ENCODE measurements around the gene GSTO2. TPM values are rescaled to one million over a fixed set of nuclear protein-coding genes. Genes with fewer than 3 reads are reported as not detected.

Gene GSTO2
- total and polyA plus RNA-seq, 2 experiments from 2014 or later = 30.7 to 49.8 TPM

- TF ChIP-seq ZNF462 (CRISPR knock-in tag; IDR thresholded peaks at IDR 0.05) = no peak
Measured at GRCh38 chr10:104223304-104223703, 45.7 kb upstream of the GSTO2 start (continued).

- DNase-seq (ENCODE audit: low spot score) (no peak), ATAC-seq (no peak)
- Histone ChIP-seq H3K27me3 (ENCODE audit: insufficient read depth) (no peaks in the 10 kb centered on the region), H2AFZ (no peak overlapping the region), H3K27ac (ENCODE audit: low read depth) (no peak overlapping the region), H3K4me2 (no peak overlapping the region), H4K20me1 (replicated peaks; ENCODE audit: insufficient read depth) (no peaks in the 10 kb centered on the region), H3K36me3 (ENCODE audit: insufficient read depth) (no peaks in the 10 kb centered on the region), H3K9me2 (ENCODE audit: insufficient read depth) (no peaks in the 10 kb centered on the region), H3K79me2 (replicated peaks; ENCODE audit: insufficient read depth) (no peaks in the 10 kb centered on the region), H3K4me1 (ENCODE audit: insufficient read depth) (peaks cover 11% of the 10 kb centered on the region), H3F3A (replicated peaks; ENCODE audit: low read depth) (0 out of 2 replicates have a peak, but pooled peaks cover 3% of the 10 kb centered on the region), H3K4me3 (no peak overlapping the region)
- Mint-ChIP-seq H3K9me3 (peaks cover 9% of the 10 kb centered on the region; the same call in 2 of the 3 replicates), H3K4me1 (peaks cover 5% of the 10 kb centered on the region; the same call in 1 of the 3 replicates), H3K36me3 (ENCODE audit: low read depth) (0 out of 3 replicates have a peak, but pooled peaks cover 5% of the 10 kb centered on the region), H3K27me3 (ENCODE audit: insufficient read depth, low read depth, poor library complexity) (no peaks in the 10 kb centered on the region), H3K27ac (no peak overlapping the region), H3K4me3 (no peak overlapping the region)
- TF ChIP-seq EZH2phosphoT487 (IDR thresholded peaks at IDR 0.05; ENCODE audit: unreplicated experiment) = no peak
Measured at GRCh38 chr10:104230490-104230889, 38.5 kb upstream of the GSTO2 start.
